HG03097 (cell line): ENCODE measurements around the gene DERL2.
A peak's percentile ranks its signal among the peaks of the same experiment; 100 is the strongest.
"Not testable (repeated sequence)": the region's sequence is repeated elsewhere in the genome, so short reads cannot be mapped to it uniquely, and the experiment has no call there.

Experiments used
- ATAC-seq: cut with Tn5 transposase; IDR thresholded peaks from one replicate; pipeline ENCODE4 v1.9.1; 2021; ENCODE audit not compliant: unreplicated experiment, low FRiP score

DERL2 gene

GRCh38 chr17:5439446-5439764 is 46.6 kb downstream of the DERL2 start:
- ATAC-seq = no peak

GRCh38 chr17:5438716-5439445 is 47.1 kb downstream of the DERL2 start, which contains the start of gene C1QBP:
Gene C1QBP, minus strand, starts transcription at chr17:5439155. Its CDS starts 82 bp downstream, at chr17:5439073.
- peak; percentile 80 for ATAC-seq

GRCh38 chr17:5437721-5438317 is 48.2 kb downstream of the DERL2 start:
- no peak for ATAC-seq

GRCh38 chr17:5435781-5436315 is 50.1 kb downstream of the DERL2 start:
- not testable (repeated sequence) for ATAC-seq

GRCh38 chr17:5434984-5435383 is 51.0 kb downstream of the DERL2 start:
- no peak for ATAC-seq

- ATAC-seq = no peak
Measured at GRCh38 chr17:5431949-5432556, 53.9 kb downstream of the DERL2 start.

- not testable (repeated sequence) for ATAC-seq
Measured at GRCh38 chr17:5431234-5431633, 54.7 kb downstream of the DERL2 start.

- ATAC-seq = no peak
Measured at GRCh38 chr17:5430413-5430999, 55.5 kb downstream of the DERL2 start.

- ATAC-seq = no peak
Measured at GRCh38 chr17:5429191-5429887, 56.6 kb downstream of the DERL2 start.

- no peak for ATAC-seq
Measured at GRCh38 chr17:5425826-5426225, 60.2 kb downstream of the DERL2 start.

GRCh38 chr17:5424909-5425308 is 61.1 kb downstream of the DERL2 start:
- ATAC-seq = no peak

GRCh38 chr17:5422505-5422904 is 63.5 kb downstream of the DERL2 start:
- ATAC-seq = no peak
